Measurements from ENCODE around the gene COX5B.
"Not testable (repeated sequence)": the region's sequence is repeated elsewhere in the genome, so short reads cannot be mapped to it uniquely, and the experiment has no call there.

COX5B gene

DNA sequence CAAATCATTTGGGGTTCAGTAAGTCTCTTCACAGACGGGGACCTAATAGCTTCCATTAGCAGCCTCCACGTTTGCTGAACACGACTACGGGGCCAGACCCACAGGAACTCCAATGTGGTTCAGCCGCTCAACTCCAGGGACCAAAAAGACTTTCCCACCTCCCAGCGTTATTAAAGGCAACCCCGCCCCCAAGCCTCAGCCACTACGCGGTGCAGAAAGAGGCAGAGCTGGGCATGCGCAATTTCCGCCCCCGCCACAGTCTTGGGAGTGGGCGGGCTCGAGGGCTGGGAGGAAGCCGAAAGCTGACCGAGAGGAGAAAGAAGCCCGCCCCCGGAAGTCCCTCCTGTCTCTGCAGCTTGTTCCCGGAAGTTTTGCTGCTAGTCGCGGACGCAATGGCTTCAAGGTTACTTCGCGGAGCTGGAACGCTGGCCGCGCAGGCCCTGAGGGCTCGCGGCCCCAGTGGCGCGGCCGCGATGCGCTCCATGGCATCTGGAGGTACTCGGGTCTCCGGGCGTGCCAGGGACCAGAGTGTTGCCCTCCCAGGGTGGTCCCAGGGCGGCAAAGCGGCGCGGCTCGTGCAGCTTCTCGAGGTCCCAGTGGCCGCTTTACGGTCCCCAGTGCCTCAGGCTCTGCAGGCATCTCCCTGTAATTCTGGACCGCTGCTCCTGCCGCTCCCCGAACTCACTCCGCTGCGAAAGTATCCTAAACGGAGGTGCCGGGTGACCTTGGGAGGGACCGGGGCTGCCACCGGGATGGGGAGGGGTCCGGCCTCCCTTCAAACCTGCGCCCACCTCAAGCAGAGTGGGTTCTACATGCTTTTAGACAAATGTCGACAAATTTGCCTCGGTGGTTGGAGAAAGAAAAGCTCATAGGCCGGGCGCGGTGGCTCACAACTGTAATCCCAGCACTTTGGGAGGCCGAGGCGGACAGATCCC lies at the start of gene COX5B:
Gene COX5B, plus strand, starts transcription at position 368 of the 935 bp plus-strand sequence. Its CDS starts 25 bp downstream, at position 393.
- peaks cover 18% of the 10 kb centered on the region for H3K36me3 ChIP-seq (ENCODE audit: control insufficient read depth, insufficient read depth, low read length)
- H3K27me3 ChIP-seq (ENCODE audit: control insufficient read depth, insufficient read depth, low read length): no peaks in the 10 kb centered on the region
- peak within 1 kb of the TSS; percentile 96 for H3K9ac ChIP-seq (ENCODE audit: low read length)
- H3K4me1 ChIP-seq (ENCODE audit: control insufficient read depth, insufficient read depth, low read length): peaks cover 3% of the 10 kb centered on the region
- H3K4me3 ChIP-seq (ENCODE audit: low read length): peak within 1 kb of the TSS; percentile 90
- peak within 1 kb of the TSS; percentile 95 for H3K27ac ChIP-seq (ENCODE audit: low read depth, low read length)

GRCh38 chr2:97596180-97596579 lies 49.7 kb upstream of the COX5B start:
- not testable (repeated sequence) for H3K4me1 ChIP-seq (ENCODE audit: control insufficient read depth, insufficient read depth, low read length); H3K4me3 ChIP-seq (ENCODE audit: low read length); H3K27ac ChIP-seq (ENCODE audit: low read depth, low read length); H3K36me3 ChIP-seq (ENCODE audit: control insufficient read depth, insufficient read depth, low read length); H3K27me3 ChIP-seq (ENCODE audit: control insufficient read depth, insufficient read depth, low read length); H3K9ac ChIP-seq (ENCODE audit: low read length)

DNA sequence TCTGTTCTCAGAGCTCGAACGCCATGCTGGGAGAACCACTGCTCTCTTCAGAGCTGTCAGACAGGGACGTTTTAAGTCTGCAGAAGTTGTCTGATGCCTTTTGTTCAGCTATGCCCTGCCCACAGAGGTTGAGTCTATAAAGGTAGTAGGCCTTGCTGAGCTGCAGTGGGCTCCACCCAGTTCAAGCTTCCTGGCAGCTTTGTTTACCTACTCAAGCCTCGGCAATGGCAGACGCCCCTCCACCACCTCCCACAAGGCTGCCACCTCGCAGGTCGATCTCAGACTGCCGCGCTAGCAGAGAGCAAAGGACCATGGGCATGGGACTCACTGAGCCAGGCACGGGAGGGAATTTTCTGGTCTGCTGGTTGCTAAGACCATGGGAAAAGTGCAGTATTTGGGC lies 44.3 kb upstream of the COX5B start:
- not testable (repeated sequence) for H3K36me3 ChIP-seq (ENCODE audit: control insufficient read depth, insufficient read depth, low read length); H3K4me1 ChIP-seq (ENCODE audit: control insufficient read depth, insufficient read depth, low read length); H3K9ac ChIP-seq (ENCODE audit: low read length); H3K27ac ChIP-seq (ENCODE audit: low read depth, low read length); H3K27me3 ChIP-seq (ENCODE audit: control insufficient read depth, insufficient read depth, low read length); H3K4me3 ChIP-seq (ENCODE audit: low read length)

DNA sequence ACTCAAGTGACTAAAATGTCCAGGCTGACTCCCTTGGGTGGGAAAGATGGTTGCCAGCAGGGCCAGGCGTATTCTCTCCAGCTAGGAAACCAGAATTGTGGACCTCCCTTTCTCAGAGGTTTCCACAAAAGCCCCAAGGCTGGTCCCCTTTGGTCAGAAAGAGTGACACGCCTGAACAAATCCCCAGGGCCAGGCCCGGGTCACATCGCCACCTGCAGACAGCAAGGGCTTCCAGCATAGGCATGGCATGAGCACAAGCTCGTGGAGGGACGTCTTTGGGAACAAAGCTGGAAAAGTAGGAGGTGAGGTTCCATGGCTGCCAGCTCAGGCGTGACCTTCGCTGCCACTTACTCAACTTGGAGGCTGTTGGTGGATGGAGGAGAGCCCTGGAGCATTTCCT lies 40.8 kb upstream of the COX5B start:
- not testable (repeated sequence) for H3K9ac ChIP-seq (ENCODE audit: low read length); H3K36me3 ChIP-seq (ENCODE audit: control insufficient read depth, insufficient read depth, low read length); H3K27me3 ChIP-seq (ENCODE audit: control insufficient read depth, insufficient read depth, low read length); H3K4me1 ChIP-seq (ENCODE audit: control insufficient read depth, insufficient read depth, low read length); H3K4me3 ChIP-seq (ENCODE audit: low read length); H3K27ac ChIP-seq (ENCODE audit: low read depth, low read length)

- not testable (repeated sequence) for H3K27ac ChIP-seq (ENCODE audit: low read depth, low read length); H3K4me1 ChIP-seq (ENCODE audit: control insufficient read depth, insufficient read depth, low read length)
Measured at GRCh38 chr2:97605524-97606339, 40.1 kb upstream of the COX5B start.

GRCh38 chr2:97608745-97609144 lies 37.1 kb upstream of the COX5B start:
- H3K9ac ChIP-seq (ENCODE audit: low read length); H3K36me3 ChIP-seq (ENCODE audit: control insufficient read depth, insufficient read depth, low read length); H3K27me3 ChIP-seq (ENCODE audit: control insufficient read depth, insufficient read depth, low read length); H3K4me3 ChIP-seq (ENCODE audit: low read length); H3K4me1 ChIP-seq (ENCODE audit: control insufficient read depth, insufficient read depth, low read length); H3K27ac ChIP-seq (ENCODE audit: low read depth, low read length): not testable (repeated sequence)

More at GRCh38 chr2:97605524-97606339, 40.1 kb upstream of the COX5B start:
- not testable (repeated sequence) for H3K4me3 ChIP-seq (ENCODE audit: low read length); H3K27me3 ChIP-seq (ENCODE audit: control insufficient read depth, insufficient read depth, low read length); H3K36me3 ChIP-seq (ENCODE audit: control insufficient read depth, insufficient read depth, low read length); H3K9ac ChIP-seq (ENCODE audit: low read length)

DNA sequence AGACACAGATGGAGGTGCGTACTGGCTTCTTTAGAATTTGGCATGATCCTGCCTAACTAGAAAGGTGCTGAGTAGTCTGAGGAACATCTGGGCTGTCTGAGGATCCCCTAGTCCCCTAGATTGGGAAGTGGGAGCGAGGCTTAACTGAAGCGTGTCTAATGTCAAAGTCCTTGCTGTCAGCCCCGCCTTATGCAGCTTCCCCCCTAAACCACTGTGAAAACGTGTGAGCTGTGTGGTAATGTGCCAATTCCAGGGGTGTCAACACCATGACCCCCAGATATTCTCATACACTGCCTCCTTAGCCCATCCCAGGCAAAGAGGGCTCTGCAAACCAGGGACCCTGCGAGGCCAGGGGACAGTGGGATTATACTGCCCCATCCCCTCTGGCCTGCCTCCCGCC lies 34.0 kb upstream of the COX5B start:
- H3K9ac ChIP-seq (ENCODE audit: low read length); H3K27ac ChIP-seq (ENCODE audit: low read depth, low read length); H3K36me3 ChIP-seq (ENCODE audit: control insufficient read depth, insufficient read depth, low read length); H3K4me3 ChIP-seq (ENCODE audit: low read length); H3K27me3 ChIP-seq (ENCODE audit: control insufficient read depth, insufficient read depth, low read length); H3K4me1 ChIP-seq (ENCODE audit: control insufficient read depth, insufficient read depth, low read length): not testable (repeated sequence)

GRCh38 chr2:97615746-97616145 lies 30.1 kb upstream of the COX5B start:
- not testable (repeated sequence) for H3K9ac ChIP-seq (ENCODE audit: low read length); H3K27ac ChIP-seq (ENCODE audit: low read depth, low read length); H3K4me1 ChIP-seq (ENCODE audit: control insufficient read depth, insufficient read depth, low read length); H3K4me3 ChIP-seq (ENCODE audit: low read length); H3K27me3 ChIP-seq (ENCODE audit: control insufficient read depth, insufficient read depth, low read length); H3K36me3 ChIP-seq (ENCODE audit: control insufficient read depth, insufficient read depth, low read length)

GRCh38 chr2:97617911-97618310 lies 28.0 kb upstream of the COX5B start:
- no peak overlapping the region for H3K27ac ChIP-seq (ENCODE audit: low read depth, low read length)
- no peak overlapping the region for H3K9ac ChIP-seq (ENCODE audit: low read length)

GRCh38 chr2:97618939-97619827 lies 26.7 kb upstream of the COX5B start:
- H3K27ac ChIP-seq (ENCODE audit: low read depth, low read length); H3K4me3 ChIP-seq (ENCODE audit: low read length); H3K4me1 ChIP-seq (ENCODE audit: control insufficient read depth, insufficient read depth, low read length); H3K27me3 ChIP-seq (ENCODE audit: control insufficient read depth, insufficient read depth, low read length); H3K9ac ChIP-seq (ENCODE audit: low read length); H3K36me3 ChIP-seq (ENCODE audit: control insufficient read depth, insufficient read depth, low read length): not testable (repeated sequence)

More at GRCh38 chr2:97617911-97618310, 28.0 kb upstream of the COX5B start:
- Histone ChIP-seq H3K36me3 (ENCODE audit: control insufficient read depth, insufficient read depth, low read length) (no peaks in the 10 kb centered on the region), H3K4me3 (ENCODE audit: low read length) (no peak overlapping the region), H3K4me1 (ENCODE audit: control insufficient read depth, insufficient read depth, low read length) (no peaks in the 10 kb centered on the region), H3K27me3 (ENCODE audit: control insufficient read depth, insufficient read depth, low read length) (no peaks in the 10 kb centered on the region)

GRCh38 chr2:97620492-97620891 lies 25.4 kb upstream of the COX5B start:
- not testable (repeated sequence) for H3K4me1 ChIP-seq (ENCODE audit: control insufficient read depth, insufficient read depth, low read length); H3K9ac ChIP-seq (ENCODE audit: low read length); H3K27me3 ChIP-seq (ENCODE audit: control insufficient read depth, insufficient read depth, low read length); H3K27ac ChIP-seq (ENCODE audit: low read depth, low read length); H3K36me3 ChIP-seq (ENCODE audit: control insufficient read depth, insufficient read depth, low read length); H3K4me3 ChIP-seq (ENCODE audit: low read length)

DNA sequence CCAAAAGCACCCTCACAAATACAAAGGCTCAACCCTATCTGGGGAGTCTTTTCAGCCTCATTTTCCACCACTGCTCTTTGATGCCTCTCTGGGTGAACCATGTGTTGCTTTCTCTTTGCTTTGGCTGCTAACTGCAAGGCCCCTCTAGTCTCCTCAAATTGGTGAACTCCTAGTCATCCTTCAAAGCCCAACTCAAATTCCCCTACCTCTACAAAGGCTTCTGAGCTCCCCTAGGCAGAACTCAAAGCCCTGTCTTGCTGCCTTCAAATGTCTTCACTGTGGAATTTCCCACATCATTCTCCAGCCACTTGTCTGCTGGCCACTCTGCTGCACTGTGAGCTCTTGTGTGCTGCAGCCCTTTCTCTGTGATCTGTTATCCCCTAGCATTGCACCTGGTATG lies 22.9 kb upstream of the COX5B start:
- H3K4me1 ChIP-seq (ENCODE audit: control insufficient read depth, insufficient read depth, low read length); H3K36me3 ChIP-seq (ENCODE audit: control insufficient read depth, insufficient read depth, low read length); H3K4me3 ChIP-seq (ENCODE audit: low read length); H3K27me3 ChIP-seq (ENCODE audit: control insufficient read depth, insufficient read depth, low read length); H3K27ac ChIP-seq (ENCODE audit: low read depth, low read length); H3K9ac ChIP-seq (ENCODE audit: low read length): not testable (repeated sequence)
